Activated T-cell treated with anti-CD3 and anti-CD28 coated beads, Interleukin-2, amount 50 U/mL, for 1 hour (primary cell): Measurements from ENCODE around the gene USP3.
A peak's percentile ranks its signal among the peaks of the same experiment; 100 is the strongest.

Experiments
- DNase-seq: peaks from one replicate; pipeline ENCODE4 v3.0.0-alpha.2; 2020

The USP3 gene

GRCh38 chr15:63499611-63500010, 4.8 kb upstream of the USP3 start:
- DNase-seq: no peak

DNA sequence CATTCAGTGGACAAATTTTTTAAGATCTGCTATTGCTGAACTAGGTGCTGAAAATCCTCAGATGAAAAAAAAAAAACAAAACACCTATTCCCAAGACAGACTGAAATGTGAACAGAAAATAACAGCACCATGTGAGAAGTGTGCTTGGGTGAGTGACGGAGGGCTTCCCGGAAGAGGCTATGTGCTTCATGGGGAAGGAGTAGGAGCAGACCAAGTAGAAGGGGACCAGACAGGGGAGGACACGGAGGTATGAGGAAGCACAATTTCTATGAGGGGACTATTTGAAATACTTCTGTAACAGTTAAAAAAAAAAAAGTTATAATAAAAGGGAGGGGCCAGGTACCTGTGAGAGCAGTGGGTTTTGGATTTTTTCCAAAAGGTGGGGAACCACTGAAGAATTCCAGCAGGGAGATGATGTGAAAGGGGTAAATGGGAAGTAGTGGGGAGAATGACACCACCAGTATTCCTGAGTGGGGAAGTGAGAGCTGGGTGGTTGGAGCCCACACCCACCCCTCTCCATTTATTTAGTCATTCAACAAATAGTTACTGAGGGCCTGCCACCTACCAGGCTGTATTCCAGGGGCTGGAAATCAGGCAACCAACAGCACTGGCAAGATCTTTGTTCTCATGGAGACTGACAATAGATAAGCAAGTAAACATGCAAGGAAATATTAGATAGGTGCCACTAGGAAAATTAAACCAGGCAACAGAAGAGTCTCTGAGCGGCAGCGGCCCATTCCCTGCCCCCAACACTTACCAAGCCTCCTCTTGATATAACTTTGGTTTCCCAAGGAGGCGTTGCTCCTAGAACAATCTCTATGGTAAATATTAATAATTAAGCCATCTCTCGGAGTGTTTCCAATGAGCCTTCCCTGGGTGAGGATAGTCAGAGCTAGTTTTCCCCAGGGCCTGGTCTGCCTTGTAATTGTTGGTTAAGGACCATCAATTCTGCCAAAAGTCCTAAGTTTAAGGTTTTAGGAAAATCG, 3.8 kb upstream of the USP3 start:
- no peak for DNase-seq

DNA sequence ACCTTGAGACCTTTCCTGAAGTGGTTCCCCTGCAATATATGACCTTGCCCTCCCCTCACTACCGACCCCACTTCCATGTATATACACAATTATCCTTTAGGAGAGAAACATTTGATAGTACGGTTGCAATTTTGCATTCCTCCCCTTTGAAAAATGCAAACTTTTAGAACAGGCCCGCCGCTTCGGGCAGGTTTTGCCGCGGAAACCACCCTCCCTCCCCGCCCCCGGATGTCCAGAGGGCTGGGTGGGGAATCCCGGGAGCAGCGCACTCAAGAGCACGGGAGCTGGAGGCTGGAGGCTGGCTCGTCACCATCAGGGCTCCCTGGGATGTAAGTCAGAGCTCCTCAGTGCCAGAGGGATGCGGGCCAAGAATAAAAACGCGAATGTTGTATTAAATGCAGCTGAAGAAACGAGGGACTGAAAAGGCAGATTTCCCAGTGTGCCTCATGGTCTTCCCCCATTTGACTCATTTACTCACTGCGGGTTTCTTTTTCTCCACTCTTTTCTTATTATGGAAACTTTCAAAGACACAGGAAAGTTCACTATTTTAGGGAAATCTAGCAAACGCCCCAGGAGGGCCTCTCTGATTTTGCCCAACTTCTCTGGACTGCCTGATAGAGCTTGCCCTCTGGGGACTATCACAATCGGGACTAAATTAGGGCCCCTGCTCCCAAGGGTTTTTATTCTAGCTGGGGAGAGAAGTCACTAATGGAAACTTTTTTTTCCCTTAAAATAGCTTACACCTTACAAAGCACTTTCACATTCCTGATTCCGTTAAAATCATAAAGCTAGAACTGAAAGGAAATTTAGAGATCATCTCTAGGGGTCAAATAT, 2.9 kb upstream of the USP3 start:
- DNase-seq: peak; percentile 51

- no peak for DNase-seq
Measured at GRCh38 chr15:63502137-63502766, 2.1 kb upstream of the USP3 start.

GRCh38 chr15:63502843-63503738, 1.3 kb upstream of the USP3 start:
- peak; percentile 71 for DNase-seq

DNA sequence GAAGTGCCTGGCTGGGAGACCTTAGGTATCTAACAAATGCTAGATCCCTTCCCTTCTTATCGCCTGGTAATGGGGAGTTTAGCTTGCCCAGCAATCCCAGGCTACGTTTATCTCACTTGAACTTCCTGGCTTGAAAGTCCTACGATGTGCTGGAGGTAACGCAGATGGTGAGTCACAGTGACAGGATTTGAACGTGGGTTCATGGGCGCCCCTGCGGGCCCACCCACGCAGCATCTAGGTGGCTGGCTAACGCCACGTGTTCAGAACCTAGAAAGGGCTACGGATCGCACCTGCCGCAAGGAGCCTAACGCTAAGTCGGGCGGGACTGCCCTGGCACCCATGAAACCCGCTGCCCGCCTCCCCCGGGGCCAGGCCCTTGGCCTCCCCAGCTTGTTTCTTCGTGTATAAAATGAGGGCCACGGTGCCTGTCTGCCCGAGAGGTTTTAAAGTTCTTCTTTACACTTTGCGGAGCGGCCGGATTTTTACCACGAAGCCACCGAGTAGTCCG, 600 bp upstream of the USP3 start:
- DNase-seq: peak; percentile 87

- DNase-seq: peak; percentile 63
Measured at GRCh38 chr15:63504979-63505841, 817 bp downstream of the USP3 start.

DNA sequence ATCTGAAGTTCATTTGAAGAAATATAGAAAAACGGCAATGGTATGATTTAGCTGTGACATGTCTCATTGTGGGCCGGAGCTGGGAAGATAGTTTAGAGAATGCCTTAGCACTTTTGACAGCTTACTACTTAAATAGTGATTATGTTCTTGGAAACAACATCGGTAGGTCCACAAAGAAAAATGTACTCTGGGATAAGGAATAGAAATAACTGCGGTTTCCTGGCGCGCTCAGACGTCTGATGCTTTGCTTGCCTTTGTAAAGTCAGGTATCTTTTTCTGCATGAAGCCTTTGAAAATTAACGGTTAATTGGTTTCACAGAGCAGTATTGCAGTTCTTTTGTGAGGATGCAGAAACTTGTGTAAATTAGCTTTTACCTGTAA, 1.4 kb downstream of the USP3 start:
- no peak for DNase-seq

GRCh38 chr15:63506537-63507035, 2.2 kb downstream of the USP3 start:
- DNase-seq: no peak

DNA sequence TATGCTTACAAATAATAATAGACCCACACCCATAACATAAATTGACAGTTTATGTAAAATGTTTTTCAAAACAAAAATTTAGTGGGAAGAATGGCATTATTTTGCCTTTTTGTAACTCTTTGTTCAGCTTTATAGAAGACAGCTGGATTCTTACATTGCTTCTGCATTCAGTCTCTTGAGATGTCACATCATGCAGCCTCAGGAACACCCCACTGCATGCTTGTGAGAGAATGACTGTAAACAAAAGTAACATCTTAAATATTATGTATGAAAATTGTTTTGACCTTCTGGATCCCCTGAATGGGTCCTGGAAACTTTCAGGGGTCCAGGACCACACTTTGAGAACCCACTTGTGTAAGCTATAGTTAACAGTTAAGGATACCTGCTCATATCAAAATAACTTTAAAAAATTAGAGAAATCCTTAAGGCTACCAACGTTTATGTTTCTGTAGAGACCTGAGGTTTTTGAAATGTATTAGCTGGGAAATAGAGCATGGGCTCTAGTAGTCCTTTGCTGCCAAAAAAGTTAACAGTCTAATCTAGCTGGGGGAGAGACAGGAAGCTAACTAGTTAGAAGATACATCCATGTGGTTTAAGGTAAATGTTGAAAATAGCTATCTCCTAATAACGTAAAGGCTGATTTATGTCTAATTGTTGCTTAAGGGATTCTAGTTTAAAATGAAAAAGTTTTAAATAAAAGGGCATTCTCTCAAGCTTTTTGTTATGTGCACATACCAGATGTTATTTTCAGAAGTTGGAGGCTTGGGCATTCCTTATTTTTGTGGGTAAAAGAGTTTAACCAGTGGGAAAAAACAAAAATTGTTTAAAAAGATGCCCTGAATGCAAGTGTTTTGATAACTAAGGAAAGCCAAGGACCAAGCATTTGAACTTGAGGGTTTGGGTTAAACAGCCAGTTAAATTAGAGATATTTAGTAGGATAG, 3.8 kb downstream of the USP3 start:
- DNase-seq: no peak

DNA sequence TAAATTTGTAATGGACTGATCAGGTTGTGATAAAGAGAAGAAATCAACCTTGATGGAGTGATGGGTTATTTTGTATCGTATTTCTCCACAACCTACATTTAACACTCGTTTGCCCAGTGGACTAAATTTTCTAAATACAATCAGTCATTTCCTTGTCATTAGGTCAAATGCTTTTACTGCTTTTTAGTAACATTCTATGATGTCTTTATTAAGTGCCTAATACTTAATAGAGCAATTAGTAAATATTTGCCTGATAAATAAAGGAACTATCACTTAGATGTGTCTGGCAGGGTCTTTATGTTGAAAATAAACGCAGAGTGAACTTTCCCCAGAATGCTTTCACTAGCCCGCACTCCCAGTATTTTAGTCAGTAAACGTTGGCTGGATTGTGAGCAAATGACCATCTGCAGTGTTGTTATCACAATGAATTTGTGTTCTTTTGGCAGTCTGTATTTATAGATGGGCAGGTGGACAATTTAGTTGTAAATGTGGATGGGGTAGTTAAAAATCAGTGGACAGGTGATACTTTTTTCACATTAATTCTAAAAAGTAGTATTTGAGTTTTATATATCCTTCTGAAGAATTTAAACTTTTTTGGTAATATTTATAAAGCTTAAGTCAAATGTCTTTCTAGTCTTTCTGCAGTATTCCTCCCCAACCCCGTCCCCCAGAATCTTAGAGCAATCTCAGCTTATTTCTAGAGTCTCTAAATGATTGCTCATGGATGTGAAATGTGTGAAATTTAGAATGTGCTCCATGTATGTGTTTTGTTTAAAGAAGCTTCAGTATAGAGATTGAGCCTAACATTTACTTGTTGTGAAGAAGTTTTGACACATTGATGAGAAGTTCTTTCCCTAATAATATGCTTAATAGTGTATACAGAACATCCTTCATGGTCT, 4.9 kb downstream of the USP3 start:
- DNase-seq: no peak

DNA sequence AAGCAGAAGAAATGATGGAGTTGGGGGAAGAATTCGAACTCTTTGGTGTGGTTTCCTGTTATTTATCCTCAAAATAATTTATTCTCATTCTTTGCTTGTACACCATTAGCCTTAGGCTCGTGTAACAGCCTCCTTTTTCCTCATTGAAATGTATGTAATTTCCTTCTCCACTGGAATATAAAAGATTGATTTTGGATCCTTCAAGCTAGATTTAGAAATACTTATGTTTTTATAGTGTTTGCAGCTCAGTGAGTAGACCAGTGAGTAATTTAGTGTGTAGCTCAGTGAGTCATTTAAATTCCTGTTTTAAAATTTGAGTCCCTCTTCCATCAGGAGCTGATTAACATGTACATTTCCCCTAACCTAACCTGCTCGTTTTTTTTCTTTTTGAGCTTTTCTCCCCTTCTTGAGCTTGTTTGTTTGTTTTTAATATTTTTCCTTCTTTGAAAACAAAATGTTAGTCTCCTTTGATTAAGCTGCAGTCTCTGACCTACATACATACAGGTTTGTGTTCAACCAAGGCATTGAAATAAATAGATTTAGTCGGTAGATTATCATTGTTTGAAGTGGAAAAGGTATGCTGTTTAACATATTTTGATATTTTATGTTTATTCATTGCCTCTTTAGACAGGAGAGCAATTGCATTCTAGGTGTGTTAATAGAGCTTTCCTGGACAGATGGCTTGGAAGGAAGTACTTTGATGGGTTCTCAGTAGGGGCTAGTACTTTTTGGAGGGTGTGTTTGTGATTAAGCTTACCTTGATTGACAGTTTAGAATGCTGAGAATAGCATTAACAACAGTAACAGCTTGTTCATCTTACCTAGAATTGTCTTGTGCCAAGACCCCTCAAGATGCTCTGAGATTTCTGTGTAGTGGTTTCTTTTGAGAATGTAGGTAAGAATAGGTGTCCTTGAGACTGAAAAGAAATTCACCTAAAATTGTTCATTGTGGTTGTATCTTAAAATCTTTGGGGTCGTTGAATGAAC, 5.9 kb downstream of the USP3 start:
- DNase-seq: no peak

DNA sequence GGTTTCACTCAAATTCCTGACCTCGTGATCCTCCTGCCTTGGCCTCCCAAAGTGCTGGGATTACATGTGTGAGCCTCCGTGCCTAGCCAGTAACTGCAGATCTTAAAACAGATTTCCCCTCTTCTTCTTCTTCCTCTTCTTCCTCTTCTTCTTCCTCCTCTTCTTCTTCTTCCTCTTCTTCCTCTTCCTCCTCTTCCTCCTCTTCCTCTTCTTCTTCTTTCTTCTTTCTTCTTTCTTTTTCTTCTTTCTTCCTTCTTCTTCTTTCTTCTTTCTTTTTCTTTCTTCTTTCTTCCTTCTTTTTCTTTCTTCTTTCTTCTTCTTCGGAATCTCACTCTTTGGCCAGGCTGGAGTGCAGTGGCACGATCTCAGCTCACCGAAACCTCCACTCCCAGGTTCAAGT, 7.8 kb downstream of the USP3 start:
- DNase-seq: no peak

GRCh38 chr15:63513271-63513670, 8.9 kb downstream of the USP3 start:
- DNase-seq: no peak

- no peak for DNase-seq
Measured at GRCh38 chr15:63513728-63514127, 9.3 kb downstream of the USP3 start.

GRCh38 chr15:63514531-63514943, 10.1 kb downstream of the USP3 start:
- no peak for DNase-seq

DNA sequence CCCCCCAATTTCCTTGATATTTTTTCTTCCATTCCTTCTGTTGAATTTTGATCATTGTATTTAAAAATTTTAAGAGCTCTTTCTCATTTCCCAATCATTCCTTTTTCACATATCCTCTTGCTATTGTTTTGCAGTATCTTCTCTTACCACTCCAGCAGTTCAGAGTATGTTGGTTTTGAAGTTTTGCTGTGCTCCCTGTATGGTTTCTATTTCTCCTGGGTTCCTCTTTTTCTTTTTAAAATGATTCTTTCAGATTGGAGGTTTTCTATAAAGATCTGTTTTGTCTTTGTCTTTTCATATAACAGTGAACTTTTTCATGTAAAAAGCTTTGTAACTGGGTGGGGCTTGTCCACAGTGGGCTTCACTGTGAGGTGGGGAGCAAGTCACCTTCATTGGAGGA, 12.8 kb downstream of the USP3 start:
- no peak for DNase-seq
